ENCODE measurements around the gene MOSPD3. TPM values are rescaled to one million over a fixed set of nuclear protein-coding genes. Genes with fewer than 3 reads are reported as not detected.

Gene MOSPD3
- polyA plus RNA-seq, 1 donor from 2014 or later, result 27.9 TPM

GRCh38 chr7:100578246-100579183 is 33.8 kb upstream of the MOSPD3 start:
- TF ChIP-seq, protein P1, sequence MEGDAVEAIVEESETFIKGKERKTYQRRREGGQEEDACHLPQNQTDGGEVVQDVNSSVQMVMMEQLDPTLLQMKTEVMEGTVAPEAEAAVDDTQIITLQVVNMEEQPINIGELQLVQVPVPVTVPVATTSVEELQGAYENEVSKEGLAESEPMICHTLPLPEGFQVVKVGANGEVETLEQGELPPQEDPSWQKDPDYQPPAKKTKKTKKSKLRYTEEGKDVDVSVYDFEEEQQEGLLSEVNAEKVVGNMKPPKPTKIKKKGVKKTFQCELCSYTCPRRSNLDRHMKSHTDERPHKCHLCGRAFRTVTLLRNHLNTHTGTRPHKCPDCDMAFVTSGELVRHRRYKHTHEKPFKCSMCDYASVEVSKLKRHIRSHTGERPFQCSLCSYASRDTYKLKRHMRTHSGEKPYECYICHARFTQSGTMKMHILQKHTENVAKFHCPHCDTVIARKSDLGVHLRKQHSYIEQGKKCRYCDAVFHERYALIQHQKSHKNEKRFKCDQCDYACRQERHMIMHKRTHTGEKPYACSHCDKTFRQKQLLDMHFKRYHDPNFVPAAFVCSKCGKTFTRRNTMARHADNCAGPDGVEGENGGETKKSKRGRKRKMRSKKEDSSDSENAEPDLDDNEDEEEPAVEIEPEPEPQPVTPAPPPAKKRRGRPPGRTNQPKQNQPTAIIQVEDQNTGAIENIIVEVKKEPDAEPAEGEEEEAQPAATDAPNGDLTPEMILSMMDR (IDR thresholded peaks at IDR 0.05; ENCODE audit: poor library complexity, severe bottlenecking), result no peak
- TF ChIP-seq EP300 (conservative IDR thresholded peaks at IDR 0.05; ENCODE audit: poor library complexity, severe bottlenecking), result no peak
- TF ChIP-seq TAF1 (IDR thresholded peaks at IDR 0.05; ENCODE audit: low read depth), result no peak
- no peak for TF ChIP-seq EZH2 (IDR thresholded peaks at IDR 0.05; ENCODE audit: borderline replicate concordance, insufficient read depth, low read length, poor library complexity, severe bottlenecking)
- no peak for TF ChIP-seq SMC3 (conservative IDR thresholded peaks at IDR 0.05; ENCODE audit: poor library complexity)
- TF ChIP-seq, protein P2, sequence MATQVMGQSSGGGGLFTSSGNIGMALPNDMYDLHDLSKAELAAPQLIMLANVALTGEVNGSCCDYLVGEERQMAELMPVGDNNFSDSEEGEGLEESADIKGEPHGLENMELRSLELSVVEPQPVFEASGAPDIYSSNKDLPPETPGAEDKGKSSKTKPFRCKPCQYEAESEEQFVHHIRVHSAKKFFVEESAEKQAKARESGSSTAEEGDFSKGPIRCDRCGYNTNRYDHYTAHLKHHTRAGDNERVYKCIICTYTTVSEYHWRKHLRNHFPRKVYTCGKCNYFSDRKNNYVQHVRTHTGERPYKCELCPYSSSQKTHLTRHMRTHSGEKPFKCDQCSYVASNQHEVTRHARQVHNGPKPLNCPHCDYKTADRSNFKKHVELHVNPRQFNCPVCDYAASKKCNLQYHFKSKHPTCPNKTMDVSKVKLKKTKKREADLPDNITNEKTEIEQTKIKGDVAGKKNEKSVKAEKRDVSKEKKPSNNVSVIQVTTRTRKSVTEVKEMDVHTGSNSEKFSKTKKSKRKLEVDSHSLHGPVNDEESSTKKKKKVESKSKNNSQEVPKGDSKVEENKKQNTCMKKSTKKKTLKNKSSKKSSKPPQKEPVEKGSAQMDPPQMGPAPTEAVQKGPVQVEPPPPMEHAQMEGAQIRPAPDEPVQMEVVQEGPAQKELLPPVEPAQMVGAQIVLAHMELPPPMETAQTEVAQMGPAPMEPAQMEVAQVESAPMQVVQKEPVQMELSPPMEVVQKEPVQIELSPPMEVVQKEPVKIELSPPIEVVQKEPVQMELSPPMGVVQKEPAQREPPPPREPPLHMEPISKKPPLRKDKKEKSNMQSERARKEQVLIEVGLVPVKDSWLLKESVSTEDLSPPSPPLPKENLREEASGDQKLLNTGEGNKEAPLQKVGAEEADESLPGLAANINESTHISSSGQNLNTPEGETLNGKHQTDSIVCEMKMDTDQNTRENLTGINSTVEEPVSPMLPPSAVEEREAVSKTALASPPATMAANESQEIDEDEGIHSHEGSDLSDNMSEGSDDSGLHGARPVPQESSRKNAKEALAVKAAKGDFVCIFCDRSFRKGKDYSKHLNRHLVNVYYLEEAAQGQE (IDR thresholded peaks at IDR 0.05; ENCODE audit: borderline replicate concordance), result no peak
- TF ChIP-seq RAD21 (conservative IDR thresholded peaks at IDR 0.05), result no peak
- TF ChIP-seq POLR2AphosphoS5 (IDR thresholded peaks at IDR 0.05), result no peak
- TF ChIP-seq MXI1 (conservative IDR thresholded peaks at IDR 0.05; ENCODE audit: poor library complexity, severe bottlenecking), result no peak
- H3K27ac ChIP-seq (ENCODE audit: low read length), result no peak overlapping the region
- no peaks in the 10 kb centered on the region for H4K20me1 ChIP-seq (ENCODE audit: insufficient read depth)
- no peaks in the 10 kb centered on the region for H3K9me3 ChIP-seq (ENCODE audit: low read length)
- H3F3A ChIP-seq (ENCODE audit: insufficient read depth, low read length, poor library complexity, severe bottlenecking), result no peaks in the 10 kb centered on the region
- no peaks in the 10 kb centered on the region for H3K79me2 ChIP-seq (replicated peaks; ENCODE audit: insufficient read depth, low read length)
- no peak overlapping the region for H2AFZ ChIP-seq (ENCODE audit: low read depth, low read length)
- no peak overlapping the region for H3K4me3 ChIP-seq (ENCODE audit: low read length)
- H3K36me3 ChIP-seq (ENCODE audit: insufficient read depth, low read length), result no peaks in the 10 kb centered on the region
- no peak overlapping the region for H3K4me2 ChIP-seq (ENCODE audit: low read length)
- no peaks in the 10 kb centered on the region for H3K27me3 ChIP-seq (ENCODE audit: insufficient read depth, low read depth, low read length)
- H3K9me2 ChIP-seq (ENCODE audit: insufficient read depth, low read length), result no peaks in the 10 kb centered on the region
- H3K9ac ChIP-seq (ENCODE audit: low read length), result no peak overlapping the region

- TF ChIP-seq EZH2 (IDR thresholded peaks at IDR 0.05; ENCODE audit: borderline replicate concordance, insufficient read depth, low read length, poor library complexity, severe bottlenecking) (no peak), SMC3 (conservative IDR thresholded peaks at IDR 0.05; ENCODE audit: poor library complexity) (no peak), MXI1 (conservative IDR thresholded peaks at IDR 0.05; ENCODE audit: poor library complexity, severe bottlenecking) (no peak)
- Histone ChIP-seq H3F3A (ENCODE audit: insufficient read depth, low read length, poor library complexity, severe bottlenecking) (no peaks in the 10 kb centered on the region), H3K27me3 (ENCODE audit: insufficient read depth, low read depth, low read length) (no peaks in the 10 kb centered on the region), H3K9me2 (ENCODE audit: insufficient read depth, low read length) (no peaks in the 10 kb centered on the region), H3K36me3 (ENCODE audit: insufficient read depth, low read length) (no peaks in the 10 kb centered on the region), H3K4me3 (ENCODE audit: low read length) (no peak overlapping the region), H2AFZ (ENCODE audit: low read depth, low read length) (no peak overlapping the region), H3K4me2 (ENCODE audit: low read length) (no peak overlapping the region), H3K9me3 (ENCODE audit: low read length) (no peaks in the 10 kb centered on the region), H3K79me2 (replicated peaks; ENCODE audit: insufficient read depth, low read length) (peaks cover 15% of the 10 kb centered on the region), H3K9ac (ENCODE audit: low read length) (no peak overlapping the region), H4K20me1 (ENCODE audit: insufficient read depth) (no peaks in the 10 kb centered on the region), H3K27ac (ENCODE audit: low read length) (no peak overlapping the region)
These were observed 31.7 kb upstream of the MOSPD3 start for GRCh38 chr7:100580466-100581283.
